K562 (cell line): ENCODE data around the gene DCN. TPM values are rescaled to one million over a fixed set of nuclear protein-coding genes. Genes with fewer than 3 reads are reported as not detected.

Experiments
- ATAC-seq: fragments of 200-7000 bp; cut with Tn5 transposase; 3 replicates; pipeline ENCODE4 v1.9.1; 2020; ENCODE audit warnings: moderate library complexity
- BruUV-seq: library from RNA; stranded (reverse); fragments of 400-500 nt; replicated peaks from 2 replicates; lab custom pipeline; 2021; lab: Mats Ljungman, UMichigan
- CTCF ChIA-PET: fragments of 300-600 bp; formaldehyde crosslinking; extraction: SDS; loops from one replicate; lab custom pipeline; 2021; ENCODE audit warnings: low intra/inter-chr PET ratio; lab: Yijun Ruan, JAX
- POLR2A ChIA-PET: fragments of 300-600, 350-650 bp; sonication (Branson Sonifier 250); formaldehyde crosslinking; extraction: SDS; loops from one replicate; lab custom pipeline; 2021; ENCODE audit warnings: antibody characterized with exemption, inconsistent platforms; lab: Yijun Ruan, JAX
- DNase-seq, 4 experiments: peaks; one replicate each; pipeline versions ENCODE4 v3.0.0 to v3.0.0-alpha.2; 2011 to 2018; ENCODE audit warnings: low spot score in 3 of 4, mixed read lengths in 3 of 4; ENCODE audit errors: extremely low read depth in 1 of 4
- FAIRE-seq: peaks from 2 replicates; lab custom pipeline; 2011; peaks lifted over from hg19 to GRCh38; lab: Jason Lieb, UNC
- H2AFZ ChIP-seq: 2 replicates; pipeline ENCODE4 v1.6.0; 2011; ENCODE audit warnings: low read depth, low read length, control low read depth, inconsistent platforms
- H3K27ac ChIP-seq: fragments of 200-600 bp; 3 replicates; pipeline ENCODE4 v1.8.0; 2011; ENCODE audit warnings: low read depth, mild to moderate bottlenecking, control low read depth, inconsistent platforms, low read length, moderate library complexity, mixed read lengths; ENCODE audit errors: extremely low read depth
- H3K27me3 ChIP-seq, 2 experiments: fragments of 300-600 bp in 1 of 2; 2 replicates in 1 of 2; 3 replicates in 1 of 2; pipeline versions ENCODE4 v1.6.0 to v1.8.0; 2011; ENCODE audit warnings: inconsistent platforms in 2 of 2, low read length in 2 of 2, mild to moderate bottlenecking in 1 of 2, mixed read lengths in 1 of 2, moderate library complexity in 1 of 2; ENCODE audit not compliant: control insufficient read depth in 2 of 2, insufficient read depth in 2 of 2
- H3K36me3 ChIP-seq: fragments of 300-600 bp; 3 replicates; pipeline ENCODE4 v1.8.0; 2011; ENCODE audit warnings: mild to moderate bottlenecking, low read length, inconsistent platforms; ENCODE audit not compliant: control insufficient read depth, insufficient read depth
- H3K4me1 ChIP-seq, 2 experiments: fragments of 200-600 bp in 1 of 2; replicated peaks in 1 of 2; 2 replicates in 1 of 2; 3 replicates in 1 of 2; pipeline versions ENCODE4 v1.5.1 to v1.8.0; 2011; ENCODE audit warnings: inconsistent platforms in 2 of 2, low read length in 2 of 2, mild to moderate bottlenecking in 1 of 2, mixed read lengths in 1 of 2, moderate library complexity in 1 of 2; ENCODE audit not compliant: control insufficient read depth in 2 of 2, insufficient read depth in 2 of 2
- H3K4me2 ChIP-seq: 2 replicates; pipeline ENCODE4 v1.6.1; 2011; ENCODE audit warnings: low read length, control low read depth, inconsistent platforms, mixed read lengths; ENCODE audit not compliant: insufficient read depth
- H3K4me3 ChIP-seq: fragments of 200-600 bp; sonication (generic), shearing (Covaris generic); 2 replicates; pipeline ENCODE4 v1.5.1; 2016; ENCODE audit warnings: control low read depth, inconsistent platforms
- H3K79me2 ChIP-seq: fragments of 200-600 bp; 3 replicates; pipeline ENCODE4 v1.8.0; 2011; ENCODE audit warnings: low read length, inconsistent platforms; ENCODE audit not compliant: control insufficient read depth, insufficient read depth
- H3K9ac ChIP-seq, 2 experiments: 2 replicates each; pipeline versions ENCODE4 v1.6.0 to v1.6.1; 2011; ENCODE audit warnings: low read depth in 2 of 2, low read length in 2 of 2, control low read depth in 1 of 2, inconsistent platforms in 1 of 2, mild to moderate bottlenecking in 1 of 2, mixed read lengths in 1 of 2; ENCODE audit not compliant: insufficient read depth in 1 of 2
- H3K9me1 ChIP-seq: one replicate; pipeline ENCODE4 v1.6.0; 2011; ENCODE audit warnings: inconsistent platforms, mild to moderate bottlenecking, low read length, moderate library complexity; ENCODE audit not compliant: control insufficient read depth, insufficient read depth
- H3K9me3 ChIP-seq: replicated peaks from 2 replicates; pipeline ENCODE4 v1.5.1; 2011; ENCODE audit warnings: low read depth, low read length, inconsistent platforms; ENCODE audit not compliant: control insufficient read depth, insufficient read depth
- H4K20me1 ChIP-seq: replicated peaks from 2 replicates; pipeline ENCODE4 v1.6.1; 2011; ENCODE audit warnings: low read length, inconsistent platforms, mixed read lengths; ENCODE audit not compliant: control insufficient read depth, insufficient read depth
- ARNT ChIP-seq, 2 experiments: fragments of 450-650 bp; IDR thresholded peaks; 2 replicates each; pipeline ENCODE4 v1.6.1; 2016; ENCODE audit warnings: mild to moderate bottlenecking in 1 of 2
- BCOR ChIP-seq: fragments of 450-650 bp; IDR thresholded peaks from 2 replicates; pipeline ENCODE4 v1.6.1; 2016
- CBFA2T2 ChIP-seq: fragments of 450-650 bp; conservative IDR thresholded peaks from 2 replicates; pipeline ENCODE4 v1.6.1; 2017; ENCODE audit warnings: mild to moderate bottlenecking
- ELF2 ChIP-seq: fragments of 250-450 bp; sonication (Bioruptor Pico); IDR thresholded peaks from 2 replicates; pipeline ENCODE4 v1.5.0; 2021; ENCODE audit warnings: mild to moderate bottlenecking
- HDAC2 ChIP-seq: fragments of 450-650 bp; IDR thresholded peaks from 2 replicates; pipeline ENCODE4 v1.6.1; 2016; ENCODE audit warnings: mild to moderate bottlenecking
- KAT8 ChIP-seq: fragments of 450-650 bp; IDR thresholded peaks from 2 replicates; pipeline ENCODE4 v1.6.1; 2016; ENCODE audit warnings: low read depth, mild to moderate bottlenecking
- KDM1A ChIP-seq, 2 experiments: fragments of 450-650 bp; IDR thresholded peaks; 2 replicates each; pipeline ENCODE4 v1.6.1; 2016; ENCODE audit warnings: mild to moderate bottlenecking in 2 of 2
- KHSRP ChIP-seq: fragments of 450-650 bp; IDR thresholded peaks from 2 replicates; pipeline ENCODE4 v1.6.1; 2017
- LCOR ChIP-seq: sonication (generic); formaldehyde crosslinking; IDR thresholded peaks from 2 replicates; pipeline ENCODE4 v1.8.0; 2022; ENCODE audit warnings: mild to moderate bottlenecking, missing genetic modification reagents
- SAFB ChIP-seq: fragments of 200-400 bp; formaldehyde crosslinking; IDR thresholded peaks from 2 replicates; pipeline ENCODE4 v1.6.1; 2017; ENCODE audit warnings: low read depth, low read length, borderline replicate concordance
- SMAD3 ChIP-seq: fragments of 450-650 bp; formaldehyde crosslinking; conservative IDR thresholded peaks from 2 replicates; pipeline ENCODE4 v1.4.0; 2020; ENCODE audit warnings: mild to moderate bottlenecking
- SRSF7 ChIP-seq: fragments of 200-400 bp; formaldehyde crosslinking; optimal IDR thresholded peaks from 2 replicates; pipeline ENCODE3; 2017; ENCODE audit warnings: mild to moderate bottlenecking, low read depth, low read length
- STAT5B ChIP-seq: fragments of 250-450 bp; sonication (Bioruptor Pico); IDR thresholded peaks from 2 replicates; pipeline ENCODE4 v1.8.0; 2021; ENCODE audit warnings: mild to moderate bottlenecking, inconsistent platforms
- TRIM28 ChIP-seq: fragments of 450-650 bp; IDR thresholded peaks from 2 replicates; pipeline ENCODE4 v1.6.1; 2017
- XRCC3 ChIP-seq: fragments of 450-650 bp; IDR thresholded peaks from 2 replicates; pipeline ENCODE4 v1.6.1; 2017; ENCODE audit warnings: mild to moderate bottlenecking, moderate library complexity
- ZNF316 ChIP-seq: fragments of 450-650 bp; IDR thresholded peaks from 2 replicates; pipeline ENCODE4 v1.6.1; 2016
- ZNF551 ChIP-seq: fragments of 250-450 bp; sonication (Bioruptor Pico); IDR thresholded peaks from 2 replicates; pipeline ENCODE4 v1.5.0; 2021; ENCODE audit warnings: mild to moderate bottlenecking, moderate library complexity
- WGBS: fragments of 100-300 bp; shearing (Covaris generic); methylation state at CpG from one replicate; pipeline ENCODE4 v1.1.6; 2016; ENCODE audit warnings: low coverage, mixed read lengths; ENCODE audit not compliant: insufficient coverage; ENCODE audit errors: missing lambda C conversion rate; 5-methylcytosine and 5-hydroxymethylcytosine counted together
- in situ Hi-C: fragments of 300-500 bp; cut with MboI; formaldehyde crosslinking; loops from 4 replicates; pipeline ENCODE4 v1.15.0; 2018; ENCODE audit warnings: inconsistent platforms, mixed read lengths
- intact Hi-C: fragments of 100-400 bp; cut with micrococcal nuclease; formaldehyde crosslinking; loops from 2 replicates; pipeline ENCODE4 v1.14.2; 2022
- polyA plus RNA-seq, 8 experiments: library from polyadenylated mRNA; depleted of rRNA in 4 of 8; stranded (reverse) in 5 of 8; unstranded in 3 of 8; fragments of >200 nt; fragmentation: Nextera tagmentation in 2 of 8; fragmentation: Illumina TruSeq in 1 of 8; extraction: Ambion mirVana in 2 of 8; extraction: Trizol in 1 of 8; gene quantifications; 2 replicates each; pipeline versions ENCODE4 v1.2.1 to v1.2.3, GENCODE V29; 2011 to 2014; ENCODE audit warnings: inconsistent platforms in 1 of 8, missing spikeins in 1 of 8
- total RNA-seq, 7 experiments: library from RNA; depleted of rRNA in 6 of 7; stranded (reverse); fragments of >200 nt in 6 of 7; fragmentation: Illumina TruSeq in 2 of 7; extraction: Trizol in 2 of 7; gene quantifications; 2 replicates each; pipeline versions ENCODE4 v1.2.1 to v1.2.3, GENCODE V29; 2011 to 2021; ENCODE audit warnings: low replicate concordance in 1 of 7
- TF ChIP-seq, protein P1 (sequence below): fragments of 250-450 bp; sonication (Bioruptor Pico); IDR thresholded peaks from 2 replicates; pipeline ENCODE4 v1.8.0; 2022; ENCODE audit warnings: moderate library complexity, mild to moderate bottlenecking, inconsistent platforms
- TF ChIP-seq, protein P2 (sequence below): fragments of 250-450 bp; sonication (Bioruptor Pico); IDR thresholded peaks from 2 replicates; pipeline ENCODE4 v1.5.1; 2021; ENCODE audit warnings: mild to moderate bottlenecking
- TF ChIP-seq, protein P3 (sequence below): fragments of 450-650 bp; formaldehyde crosslinking; IDR thresholded peaks from 2 replicates; pipeline ENCODE4 v1.4.0; 2022; ENCODE audit warnings: missing genetic modification characterization

Gene DCN
- total and polyA plus RNA-seq, 9 of the 15 experiments (the other 6 are each of a cell fraction or from before 2014, with no cell fraction given) = 0.08 to 2.4 (median 0.31) TPM; not detected in 1

DNA sequence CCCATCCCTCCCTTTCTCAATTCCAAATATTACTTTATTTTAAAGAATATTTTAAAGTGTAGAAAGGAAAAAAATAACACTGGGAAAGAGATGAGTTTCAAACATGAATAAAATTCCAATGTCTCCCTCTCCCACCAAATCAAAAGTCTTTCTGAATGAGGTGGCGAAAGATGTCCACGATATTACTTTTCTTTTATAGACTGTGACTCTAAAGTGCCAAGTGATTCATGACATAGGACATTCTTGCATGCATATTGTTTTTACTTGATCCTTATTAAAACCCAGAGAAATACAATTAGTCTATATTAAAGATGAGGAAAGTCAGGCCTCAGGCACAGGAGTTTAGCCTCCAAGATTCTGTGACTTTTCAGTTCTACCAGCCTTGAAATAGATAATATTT is 55.3 kb downstream of the DCN start (continued):
- TF ChIP-seq SRSF7 (no peak), TRIM28 (no peak), SMAD3 (CRISPR knock-in tag) (no peak), ZNF551 (CRISPR knock-in tag) (no peak), ELF2 (CRISPR knock-in tag) (no peak)
- TF ChIP-seq, protein P1, sequence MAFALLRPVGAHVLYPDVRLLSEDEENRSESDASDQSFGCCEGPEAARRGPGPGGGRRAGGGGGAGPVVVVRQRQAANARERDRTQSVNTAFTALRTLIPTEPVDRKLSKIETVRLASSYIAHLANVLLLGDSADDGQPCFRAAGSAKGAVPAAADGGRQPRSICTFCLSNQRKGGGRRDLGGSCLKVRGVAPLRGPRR (CRISPR knock-in tag) = no peak

DNA sequence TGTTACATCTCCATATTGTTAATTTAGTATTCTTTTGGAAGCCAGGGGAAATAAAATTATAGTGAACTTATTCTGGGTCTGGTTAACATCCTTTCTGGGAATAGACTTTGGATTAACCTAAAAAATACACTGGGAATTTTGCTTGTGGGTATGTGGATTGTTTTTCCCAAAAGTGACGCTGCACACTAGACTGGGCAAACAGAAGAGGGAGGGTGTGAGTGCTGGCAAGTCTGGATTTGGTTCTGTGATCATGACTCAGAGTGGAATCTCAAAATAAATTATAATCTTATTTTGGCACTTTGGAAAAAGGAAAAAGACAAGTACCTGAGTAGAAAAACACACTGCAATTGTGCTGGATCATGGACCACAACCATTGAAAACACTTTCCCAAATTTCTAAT is 56.1 kb downstream of the DCN start:
- CTCF ChIA-PET = no interaction called here
- H3K4me2 ChIP-seq = no peak overlapping the region
- no peaks in the 10 kb centered on the region for H4K20me1 ChIP-seq
- H3K36me3 ChIP-seq = no peaks in the 10 kb centered on the region
- ATAC-seq = no peak
- in situ Hi-C loops = no loop called here
- intact Hi-C loops = no loop called here
- POLR2A ChIA-PET = no interaction called here
- no peak overlapping the region for H3K4me3 ChIP-seq
- no peak overlapping the region for H2AFZ ChIP-seq
- H3K9me1 ChIP-seq = no peaks in the 10 kb centered on the region
- TF ChIP-seq ARNT (IDR thresholded peaks at IDR 0.05) (no peak), BCOR (no peak), KDM1A (IDR thresholded peaks at IDR 0.05) (no peak), KAT8 (no peak), XRCC3 (no peak), LCOR (CRISPR knock-in tag) (no peak), CBFA2T2 (no peak), ZNF316 (no peak), STAT5B (CRISPR knock-in tag) (no peak), KHSRP (no peak), HDAC2 (no peak), SAFB (no peak)
- TF ChIP-seq, protein P2, sequence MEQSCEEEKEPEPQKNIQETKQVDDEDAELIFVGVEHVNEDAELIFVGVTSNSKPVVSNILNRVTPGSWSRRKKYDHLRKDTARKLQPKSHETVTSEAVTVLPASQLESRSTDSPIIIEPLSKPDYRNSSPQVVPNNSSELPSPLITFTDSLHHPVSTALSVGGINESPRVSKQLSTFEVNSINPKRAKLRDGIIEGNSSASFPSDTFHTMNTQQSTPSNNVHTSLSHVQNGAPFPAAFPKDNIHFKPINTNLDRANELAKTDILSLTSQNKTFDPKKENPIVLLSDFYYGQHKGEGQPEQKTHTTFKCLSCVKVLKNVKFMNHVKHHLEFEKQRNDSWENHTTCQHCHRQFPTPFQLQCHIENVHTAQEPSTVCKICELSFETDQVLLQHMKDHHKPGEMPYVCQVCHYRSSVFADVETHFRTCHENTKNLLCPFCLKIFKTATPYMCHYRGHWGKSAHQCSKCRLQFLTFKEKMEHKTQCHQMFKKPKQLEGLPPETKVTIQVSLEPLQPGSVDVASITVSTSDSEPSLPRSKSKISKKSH (CRISPR knock-in tag) = no peak
- TF ChIP-seq, protein P3, sequence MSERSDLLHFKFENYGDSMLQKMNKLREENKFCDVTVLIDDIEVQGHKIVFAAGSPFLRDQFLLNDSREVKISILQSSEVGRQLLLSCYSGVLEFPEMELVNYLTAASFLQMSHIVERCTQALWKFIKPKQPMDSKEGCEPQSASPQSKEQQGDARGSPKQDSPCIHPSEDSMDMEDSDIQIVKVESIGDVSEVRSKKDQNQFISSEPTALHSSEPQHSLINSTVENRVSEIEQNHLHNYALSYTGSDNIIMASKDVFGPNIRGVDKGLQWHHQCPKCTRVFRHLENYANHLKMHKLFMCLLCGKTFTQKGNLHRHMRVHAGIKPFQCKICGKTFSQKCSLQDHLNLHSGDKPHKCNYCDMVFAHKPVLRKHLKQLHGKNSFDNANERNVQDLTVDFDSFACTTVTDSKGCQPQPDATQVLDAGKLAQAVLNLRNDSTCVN = no peak
- H3K9ac ChIP-seq = no peak overlapping the region
- FAIRE-seq = no peak
- no peaks in the 10 kb centered on the region for H3K27me3 ChIP-seq
- 0% methylated on average over 1 of the region's 1 CpG for WGBS
- BruUV-seq = no TSS peak
- no peak for DNase-seq
- H3K9me3 ChIP-seq = no peaks in the 10 kb centered on the region
- no peak overlapping the region for H3K27ac ChIP-seq
- H3K4me1 ChIP-seq = no peaks in the 10 kb centered on the region
- no peaks in the 10 kb centered on the region for H3K79me2 ChIP-seq
